Type B pancreatic cell (in vitro differentiated cells): ENCODE data around the gene DOCK10. TPM values are rescaled to one million over a fixed set of nuclear protein-coding genes. Genes with fewer than 3 reads are reported as not detected.

Experiments used
- DNase-seq: peaks from one replicate; pipeline ENCODE4 v3.0.0; 2021; ENCODE audit warnings: mixed read lengths; ENCODE audit not compliant: unreplicated experiment; ENCODE audit errors: extremely low spot score
- H3K27ac Mint-ChIP-seq: 2 replicates; pipeline ENCODE4 v1.8.0; 2021; ENCODE audit warnings: mild to moderate bottlenecking, mixed read lengths
- H3K27me3 Mint-ChIP-seq: 2 replicates; pipeline ENCODE4 v1.8.0; 2021; ENCODE audit warnings: mixed read lengths
- H3K36me3 Mint-ChIP-seq: 2 replicates; pipeline ENCODE4 v1.8.0; 2021; ENCODE audit warnings: mixed read lengths
- H3K4me1 Mint-ChIP-seq: one replicate; pipeline ENCODE4 v1.8.0; 2021; ENCODE audit warnings: mixed read lengths; ENCODE audit not compliant: unreplicated experiment
- H3K4me3 Mint-ChIP-seq: 2 replicates; pipeline ENCODE4 v1.8.0; 2021; ENCODE audit warnings: mild to moderate bottlenecking, mixed read lengths
- H3K9me3 Mint-ChIP-seq: 2 replicates; pipeline ENCODE4 v1.8.0; 2021; ENCODE audit warnings: mixed read lengths
- total RNA-seq: library from RNA; stranded (reverse); gene quantifications from 2 replicates; pipeline ENCODE4 v1.2.1, GENCODE V29; 2021; ENCODE audit warnings: low replicate concordance
- TF ChIP-seq, protein P1 (sequence below): fragments of 200-600 bp; sonication (generic); conservative IDR thresholded peaks from 2 replicates; pipeline ENCODE4 v1.5.0; 2021; ENCODE audit warnings: antibody characterized with exemption, mild to moderate bottlenecking

DOCK10 gene
- total RNA-seq, 1 donor from 2014 or later, result 3.5 TPM

DNA sequence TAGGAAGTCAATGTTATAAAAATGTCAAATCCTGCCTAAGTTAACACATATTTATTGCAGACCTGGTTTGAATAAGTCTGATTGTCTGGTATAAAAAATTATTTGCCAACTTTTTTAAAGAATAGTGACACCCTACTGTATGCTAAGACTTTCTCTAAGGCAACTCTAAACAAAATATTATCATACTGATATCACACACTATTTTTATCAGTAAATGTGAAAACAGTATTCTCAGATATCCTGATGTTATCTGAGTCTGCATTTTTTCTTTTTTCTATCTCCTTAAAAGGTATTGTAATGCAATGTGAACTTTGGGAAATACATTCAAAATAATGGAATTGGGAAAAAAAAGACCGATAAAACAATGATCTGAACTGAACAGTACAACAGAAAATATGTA lies 127.1 kb downstream of the DOCK10 start:
- H3K27me3 Mint-ChIP-seq, result no peaks in the 10 kb centered on the region
- H3K4me3 Mint-ChIP-seq, result no peak overlapping the region
- no peak for DNase-seq
- H3K9me3 Mint-ChIP-seq, result no peaks in the 10 kb centered on the region
- TF ChIP-seq, protein P1, sequence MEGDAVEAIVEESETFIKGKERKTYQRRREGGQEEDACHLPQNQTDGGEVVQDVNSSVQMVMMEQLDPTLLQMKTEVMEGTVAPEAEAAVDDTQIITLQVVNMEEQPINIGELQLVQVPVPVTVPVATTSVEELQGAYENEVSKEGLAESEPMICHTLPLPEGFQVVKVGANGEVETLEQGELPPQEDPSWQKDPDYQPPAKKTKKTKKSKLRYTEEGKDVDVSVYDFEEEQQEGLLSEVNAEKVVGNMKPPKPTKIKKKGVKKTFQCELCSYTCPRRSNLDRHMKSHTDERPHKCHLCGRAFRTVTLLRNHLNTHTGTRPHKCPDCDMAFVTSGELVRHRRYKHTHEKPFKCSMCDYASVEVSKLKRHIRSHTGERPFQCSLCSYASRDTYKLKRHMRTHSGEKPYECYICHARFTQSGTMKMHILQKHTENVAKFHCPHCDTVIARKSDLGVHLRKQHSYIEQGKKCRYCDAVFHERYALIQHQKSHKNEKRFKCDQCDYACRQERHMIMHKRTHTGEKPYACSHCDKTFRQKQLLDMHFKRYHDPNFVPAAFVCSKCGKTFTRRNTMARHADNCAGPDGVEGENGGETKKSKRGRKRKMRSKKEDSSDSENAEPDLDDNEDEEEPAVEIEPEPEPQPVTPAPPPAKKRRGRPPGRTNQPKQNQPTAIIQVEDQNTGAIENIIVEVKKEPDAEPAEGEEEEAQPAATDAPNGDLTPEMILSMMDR, result no peak
- no peaks in the 10 kb centered on the region for H3K36me3 Mint-ChIP-seq
- H3K4me1 Mint-ChIP-seq, result peaks cover 9% of the 10 kb centered on the region
- no peak overlapping the region for H3K27ac Mint-ChIP-seq

DNA sequence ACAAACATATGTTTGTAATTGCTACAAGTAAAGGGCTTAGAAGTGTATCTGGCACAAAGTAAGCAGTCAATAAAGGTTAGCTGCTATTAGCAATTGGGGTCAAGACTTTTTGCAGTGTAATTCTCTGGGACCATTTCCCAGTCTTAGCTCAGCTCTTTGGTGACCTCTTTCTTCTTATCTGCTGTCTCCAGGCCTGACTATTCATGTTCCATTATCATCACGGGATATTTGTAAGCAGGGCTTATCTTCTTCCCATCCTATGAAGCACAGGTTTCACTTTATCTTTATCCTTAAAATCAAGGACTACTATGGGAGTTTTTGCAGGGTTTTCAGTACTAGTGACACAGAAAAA lies 131.7 kb downstream of the DOCK10 start:
- no peak overlapping the region for H3K27ac Mint-ChIP-seq
- peaks cover 6% of the 10 kb centered on the region for H3K9me3 Mint-ChIP-seq
- DNase-seq, result no peak

DNA sequence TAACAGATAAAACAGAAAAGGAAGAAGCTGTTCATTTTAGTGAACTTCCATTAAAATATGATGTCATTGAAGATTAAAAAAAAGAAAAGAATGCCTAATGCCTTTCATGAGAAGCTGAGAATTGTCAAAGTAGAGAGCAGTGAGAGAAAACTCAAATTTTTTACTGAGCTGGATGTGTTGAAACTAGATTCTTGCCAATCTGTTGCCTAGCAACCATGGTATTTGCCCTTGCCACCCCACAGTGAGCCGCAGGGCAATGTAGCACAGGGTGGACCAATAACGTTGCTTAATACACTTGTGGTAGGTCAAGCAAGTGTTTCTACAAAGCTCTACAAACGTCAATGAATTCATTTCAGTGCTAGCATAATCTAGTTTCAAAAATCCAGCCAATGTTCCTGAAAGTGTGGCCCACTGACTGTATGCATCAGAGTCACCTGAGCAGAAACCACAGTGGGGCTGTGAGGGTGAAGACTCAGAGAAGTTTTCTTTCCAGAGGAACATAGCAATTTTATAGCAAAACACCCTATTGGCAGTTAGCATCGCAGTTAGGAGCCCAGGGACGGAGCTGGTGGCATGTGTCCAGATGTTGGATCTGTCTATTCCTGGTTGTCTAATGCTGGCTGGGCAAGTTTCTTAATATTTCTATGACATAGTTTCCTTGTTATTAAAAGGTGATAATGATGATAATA lies 132.2 kb downstream of the DOCK10 start:
- DNase-seq, result no peak
- TF ChIP-seq, protein P1, result no peak
- Mint-ChIP-seq H3K36me3 (no peaks in the 10 kb centered on the region), H3K4me1 (peaks cover 16% of the 10 kb centered on the region), H3K27me3 (no peaks in the 10 kb centered on the region), H3K4me3 (peak overlapping the region; percentile 3), H3K9me3 (peaks cover 6% of the 10 kb centered on the region), H3K27ac (peak overlapping the region; percentile 31)

More for the DNA sequence above, 131.7 kb downstream of the DOCK10 start:
- Mint-ChIP-seq H3K4me1 (peaks cover 16% of the 10 kb centered on the region), H3K4me3 (no peak overlapping the region), H3K27me3 (no peaks in the 10 kb centered on the region), H3K36me3 (no peaks in the 10 kb centered on the region)
- TF ChIP-seq, protein P1, result no peak

DNA sequence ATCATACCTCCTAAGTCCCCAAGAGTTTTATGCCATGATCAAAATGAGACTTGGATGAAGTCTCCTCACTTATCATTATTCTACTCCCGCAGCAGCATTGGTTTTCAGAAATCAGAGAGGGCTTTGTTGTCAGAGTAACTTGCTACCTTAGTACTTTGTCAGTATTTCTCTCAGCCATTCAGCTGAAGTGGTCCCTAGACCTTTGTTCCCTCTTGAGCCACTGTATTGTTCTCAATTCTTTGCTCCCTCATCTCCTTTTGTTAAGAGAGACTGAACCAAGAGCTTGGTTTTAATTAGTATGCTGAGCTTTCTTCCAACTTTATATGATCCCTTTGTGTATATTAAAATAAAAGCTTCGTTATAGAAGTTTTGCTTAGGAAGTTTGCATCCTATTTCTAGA lies 133.4 kb downstream of the DOCK10 start:
- H3K27ac Mint-ChIP-seq, result no peak overlapping the region
- TF ChIP-seq, protein P1, result no peak
- H3K4me1 Mint-ChIP-seq, result peaks cover 16% of the 10 kb centered on the region
- DNase-seq, result no peak
- H3K36me3 Mint-ChIP-seq, result no peaks in the 10 kb centered on the region
- H3K4me3 Mint-ChIP-seq, result no peak overlapping the region
- H3K27me3 Mint-ChIP-seq, result no peaks in the 10 kb centered on the region
- H3K9me3 Mint-ChIP-seq, result peaks cover 6% of the 10 kb centered on the region

DNA sequence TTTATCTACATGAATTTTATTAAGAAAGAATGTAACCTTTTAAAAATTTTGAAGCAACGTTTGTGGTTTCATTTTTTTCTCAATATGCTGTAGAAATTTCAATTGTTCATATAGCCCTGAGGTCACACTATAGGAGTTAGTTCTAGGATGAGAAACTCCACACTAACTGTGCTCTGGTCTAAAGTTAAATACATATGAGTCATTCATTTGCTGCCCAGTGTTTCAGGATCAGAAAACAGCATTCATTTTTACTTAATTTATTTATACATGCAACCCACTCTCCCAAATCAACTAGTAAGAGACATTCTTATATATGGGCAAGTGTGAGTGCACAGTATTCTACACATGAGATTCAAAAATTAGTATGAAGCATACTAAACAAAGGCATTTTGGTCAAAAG lies 137.9 kb downstream of the DOCK10 start:
- Mint-ChIP-seq H3K36me3 (no peaks in the 10 kb centered on the region), H3K4me3 (no peak overlapping the region), H3K27me3 (no peaks in the 10 kb centered on the region), H3K9me3 (peaks cover 6% of the 10 kb centered on the region), H3K27ac (no peak overlapping the region), H3K4me1 (no peaks in the 10 kb centered on the region)
- TF ChIP-seq, protein P1, result no peak
- DNase-seq, result no peak
